ENCODE data around the gene PSPN. TPM values are rescaled to one million over a fixed set of nuclear protein-coding genes. Genes with fewer than 3 reads are reported as not detected.

PSPN gene
- total RNA-seq, 1 experiment from 2014 or later = 3.4 TPM

DNA sequence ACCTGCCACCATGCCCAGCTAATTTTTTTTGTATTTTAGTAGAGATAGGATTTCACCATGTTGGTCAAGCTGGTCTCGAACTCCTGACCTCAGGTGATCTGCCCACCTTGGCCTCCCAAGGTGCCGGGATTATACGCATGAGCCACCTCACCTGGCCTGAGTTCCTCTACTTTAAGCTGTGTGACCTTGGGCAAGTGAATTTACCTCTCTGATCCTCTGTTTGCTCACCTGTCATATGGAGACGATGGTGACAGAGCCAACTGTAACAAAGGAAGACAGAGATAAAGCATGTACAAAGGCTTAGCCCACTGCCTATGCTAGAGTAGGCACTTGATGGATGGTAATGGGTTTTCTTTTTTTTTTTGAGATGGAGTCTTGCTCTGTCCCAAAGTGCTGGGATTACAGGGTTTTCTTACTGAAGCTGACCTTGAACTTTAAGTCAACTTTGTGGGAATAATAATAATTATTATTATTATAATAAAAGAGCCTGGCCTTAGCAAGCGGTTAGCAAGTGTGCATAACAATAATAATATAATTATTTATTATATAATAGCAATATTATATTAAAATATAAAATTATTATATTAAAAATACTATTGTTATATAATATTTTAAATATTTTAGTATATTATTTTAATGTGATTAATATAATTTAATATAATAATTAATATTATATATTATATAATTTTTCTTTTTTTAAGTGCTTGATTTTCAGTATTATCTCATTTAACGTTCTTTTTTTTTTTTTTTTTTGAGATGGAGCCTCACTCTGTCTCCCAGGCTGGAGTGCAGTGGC lies 41.0 kb downstream of the PSPN start:
- no peak for DNase-seq (ENCODE audit: low read depth, low spot score)
- no peaks in the 10 kb centered on the region for H3K9me3 ChIP-seq (ENCODE audit: control insufficient read depth in 1 of 2, insufficient read depth in 1 of 2, low read depth in 1 of 2, low read length in 2 of 2)
- H3K4me1 ChIP-seq (ENCODE audit: control insufficient read depth in 1 of 2, insufficient read depth in 2 of 2, low read length in 2 of 2) = no peaks in the 10 kb centered on the region
- H3K9ac ChIP-seq (ENCODE audit: low read length) = no peak overlapping the region
- no peaks in the 10 kb centered on the region for H3K79me2 ChIP-seq (ENCODE audit: insufficient read depth, low read length)
- ChIA-PET RAD21 (ENCODE audit: low non-redundant PET in 1 of 2, low total read pairs in 2 of 2, uncharacterized antibody in 2 of 2, unreplicated experiment in 2 of 2) (no interaction called here), CTCF (no interaction called here), POLR2A (no interaction called here)
- BruUV-seq (replicated peaks) = no TSS peak
- TF ChIP-seq RAD21 (IDR thresholded peaks at IDR 0.05; ENCODE audit: low read depth) (no peak), CEBPB (IDR thresholded peaks at IDR 0.05; ENCODE audit: low read depth) (no peak), EZH2 (IDR thresholded peaks at IDR 0.05) (no peak), JUND (IDR thresholded peaks at IDR 0.05) (no peak), FOSL1 (IDR thresholded peaks at IDR 0.05; ENCODE audit: low read depth) (no peak), SIN3A (IDR thresholded peaks at IDR 0.05; ENCODE audit: low read depth) (no peak), POLR2AphosphoS5 (IDR thresholded peaks at IDR 0.05; ENCODE audit: low read depth, low read length) (no peak)
- TF ChIP-seq, protein P1, sequence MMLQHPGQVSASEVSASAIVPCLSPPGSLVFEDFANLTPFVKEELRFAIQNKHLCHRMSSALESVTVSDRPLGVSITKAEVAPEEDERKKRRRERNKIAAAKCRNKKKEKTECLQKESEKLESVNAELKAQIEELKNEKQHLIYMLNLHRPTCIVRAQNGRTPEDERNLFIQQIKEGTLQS (IDR thresholded peaks at IDR 0.05) = no peak
- TF ChIP-seq, protein P2, sequence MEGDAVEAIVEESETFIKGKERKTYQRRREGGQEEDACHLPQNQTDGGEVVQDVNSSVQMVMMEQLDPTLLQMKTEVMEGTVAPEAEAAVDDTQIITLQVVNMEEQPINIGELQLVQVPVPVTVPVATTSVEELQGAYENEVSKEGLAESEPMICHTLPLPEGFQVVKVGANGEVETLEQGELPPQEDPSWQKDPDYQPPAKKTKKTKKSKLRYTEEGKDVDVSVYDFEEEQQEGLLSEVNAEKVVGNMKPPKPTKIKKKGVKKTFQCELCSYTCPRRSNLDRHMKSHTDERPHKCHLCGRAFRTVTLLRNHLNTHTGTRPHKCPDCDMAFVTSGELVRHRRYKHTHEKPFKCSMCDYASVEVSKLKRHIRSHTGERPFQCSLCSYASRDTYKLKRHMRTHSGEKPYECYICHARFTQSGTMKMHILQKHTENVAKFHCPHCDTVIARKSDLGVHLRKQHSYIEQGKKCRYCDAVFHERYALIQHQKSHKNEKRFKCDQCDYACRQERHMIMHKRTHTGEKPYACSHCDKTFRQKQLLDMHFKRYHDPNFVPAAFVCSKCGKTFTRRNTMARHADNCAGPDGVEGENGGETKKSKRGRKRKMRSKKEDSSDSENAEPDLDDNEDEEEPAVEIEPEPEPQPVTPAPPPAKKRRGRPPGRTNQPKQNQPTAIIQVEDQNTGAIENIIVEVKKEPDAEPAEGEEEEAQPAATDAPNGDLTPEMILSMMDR (IDR thresholded peaks at IDR 0.05 in 2 of 3, conservative IDR thresholded peaks at IDR 0.05 in 1 of 3; ENCODE audit: borderline replicate concordance in 1 of 3, insufficient read depth in 1 of 3, low read depth in 2 of 3, low read length in 2 of 3) = no peak
- TF ChIP-seq, protein P3, sequence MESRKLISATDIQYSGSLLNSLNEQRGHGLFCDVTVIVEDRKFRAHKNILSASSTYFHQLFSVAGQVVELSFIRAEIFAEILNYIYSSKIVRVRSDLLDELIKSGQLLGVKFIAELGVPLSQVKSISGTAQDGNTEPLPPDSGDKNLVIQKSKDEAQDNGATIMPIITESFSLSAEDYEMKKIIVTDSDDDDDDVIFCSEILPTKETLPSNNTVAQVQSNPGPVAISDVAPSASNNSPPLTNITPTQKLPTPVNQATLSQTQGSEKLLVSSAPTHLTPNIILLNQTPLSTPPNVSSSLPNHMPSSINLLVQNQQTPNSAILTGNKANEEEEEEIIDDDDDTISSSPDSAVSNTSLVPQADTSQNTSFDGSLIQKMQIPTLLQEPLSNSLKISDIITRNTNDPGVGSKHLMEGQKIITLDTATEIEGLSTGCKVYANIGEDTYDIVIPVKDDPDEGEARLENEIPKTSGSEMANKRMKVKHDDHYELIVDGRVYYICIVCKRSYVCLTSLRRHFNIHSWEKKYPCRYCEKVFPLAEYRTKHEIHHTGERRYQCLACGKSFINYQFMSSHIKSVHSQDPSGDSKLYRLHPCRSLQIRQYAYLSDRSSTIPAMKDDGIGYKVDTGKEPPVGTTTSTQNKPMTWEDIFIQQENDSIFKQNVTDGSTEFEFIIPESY (IDR thresholded peaks at IDR 0.05; ENCODE audit: extremely low read depth, insufficient replicate concordance, low read length) = no peak
- H3K4me2 ChIP-seq (ENCODE audit: low read length) = no peak overlapping the region
- no peaks in the 10 kb centered on the region for H3K9me2 ChIP-seq (ENCODE audit: insufficient read depth)
- H3K27me3 ChIP-seq (ENCODE audit: insufficient read depth, low read length) = no peaks in the 10 kb centered on the region
- no peaks in the 10 kb centered on the region for H3K36me3 ChIP-seq (ENCODE audit: control insufficient read depth in 1 of 2, insufficient read depth in 2 of 2, low read length in 2 of 2)
- H2AFZ ChIP-seq (ENCODE audit: low read depth, low read length, poor library complexity, severe bottlenecking) = no peak overlapping the region
- H3K4me3 ChIP-seq (replicated peaks in 1 of 2; ENCODE audit: low read depth in 1 of 2, low read length in 2 of 2) = no peak overlapping the region
- ATAC-seq = no peak
- H4K20me1 ChIP-seq (ENCODE audit: insufficient read depth) = no peaks in the 10 kb centered on the region
- H3K27ac ChIP-seq (ENCODE audit: low read depth, low read length) = no peak overlapping the region
- intact Hi-C loops (cut with micrococcal nuclease) = no loop called here
